ENCODE measurements around the gene TSPAN18.

The TSPAN18 gene

GRCh38 chr11:44930588-44931302, 204.0 kb downstream of the TSPAN18 start:
- no peak overlapping the region for H3K4me2 ChIP-seq (ENCODE audit: low read depth, low read length)

DNA sequence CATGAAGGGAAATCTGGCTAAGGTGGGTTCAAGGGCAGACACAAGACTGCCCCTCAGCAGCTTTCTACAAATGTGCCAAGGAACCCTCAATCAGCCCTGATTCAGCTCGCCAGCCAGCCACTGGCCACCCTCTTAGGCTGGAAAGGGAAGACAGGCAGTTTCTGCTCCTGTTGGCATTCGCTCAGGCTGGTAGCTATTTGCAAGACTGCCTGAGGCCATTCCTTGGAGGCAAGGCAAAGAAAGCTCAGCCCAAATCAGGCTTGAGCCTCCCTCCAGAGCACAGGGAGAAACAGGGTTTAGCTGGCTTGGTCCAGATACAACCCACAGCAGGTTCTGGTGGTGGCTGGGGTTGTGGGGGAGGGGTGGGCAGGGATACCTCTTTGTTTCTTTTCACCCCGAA, 204.7 kb downstream of the TSPAN18 start:
- no peaks in the 10 kb centered on the region for H3K4me1 ChIP-seq (ENCODE audit: low read length)
- no peaks in the 10 kb centered on the region for H3F3A ChIP-seq (ENCODE audit: insufficient read depth, low read length)
- H4K20me1 ChIP-seq (ENCODE audit: insufficient read depth, low read length): no peaks in the 10 kb centered on the region
- no peak overlapping the region for H3K27ac ChIP-seq (ENCODE audit: low read length)
- H3K36me3 ChIP-seq (replicated peaks; ENCODE audit: insufficient read depth, low read length): no peaks in the 10 kb centered on the region
- no peaks in the 10 kb centered on the region for H3K79me2 ChIP-seq (ENCODE audit: low read length)
- no peak for DNase-seq
- no peak overlapping the region for H3K9ac ChIP-seq (ENCODE audit: low read length)
- no peaks in the 10 kb centered on the region for H3K9me2 ChIP-seq (replicated peaks; ENCODE audit: insufficient read depth, low read length)
- TF ChIP-seq CTCF (IDR thresholded peaks at IDR 0.05; ENCODE audit: low read length) (no peak), EZH2phosphoT487 (IDR thresholded peaks at IDR 0.05; ENCODE audit: low read length) (no peak), EZH2 (optimal IDR thresholded peaks at IDR 0.05; ENCODE audit: low read depth, low read length) (no peak)
- peaks cover 15% of the 10 kb centered on the region; the same call in 1 of the 2 replicates for H3K27me3 ChIP-seq (replicated peaks; ENCODE audit: insufficient read depth, low read length)
- H2AFZ ChIP-seq (ENCODE audit: low read length): no peak overlapping the region
- no peak overlapping the region for H3K4me3 ChIP-seq (ENCODE audit: low read length)
- no peaks in the 10 kb centered on the region for H3K9me3 ChIP-seq (replicated peaks; ENCODE audit: insufficient read depth, low read length)
- no peak overlapping the region for H3K4me2 ChIP-seq (ENCODE audit: low read depth, low read length)

More at GRCh38 chr11:44930588-44931302, 204.0 kb downstream of the TSPAN18 start:
- Histone ChIP-seq H3K9ac (ENCODE audit: low read length) (no peak overlapping the region), H3F3A (ENCODE audit: insufficient read depth, low read length) (no peaks in the 10 kb centered on the region), H3K4me1 (ENCODE audit: low read length) (no peaks in the 10 kb centered on the region), H2AFZ (ENCODE audit: low read length) (no peak overlapping the region), H4K20me1 (ENCODE audit: insufficient read depth, low read length) (no peaks in the 10 kb centered on the region), H3K27ac (ENCODE audit: low read length) (no peak overlapping the region), H3K79me2 (ENCODE audit: low read length) (no peaks in the 10 kb centered on the region), H3K9me3 (replicated peaks; ENCODE audit: insufficient read depth, low read length) (no peaks in the 10 kb centered on the region), H3K36me3 (replicated peaks; ENCODE audit: insufficient read depth, low read length) (no peaks in the 10 kb centered on the region), H3K9me2 (replicated peaks; ENCODE audit: insufficient read depth, low read length) (no peaks in the 10 kb centered on the region), H3K4me3 (ENCODE audit: low read length) (no peak overlapping the region), H3K27me3 (replicated peaks; ENCODE audit: insufficient read depth, low read length) (peaks cover 15% of the 10 kb centered on the region; the same call in 1 of the 2 replicates)
- no peak for DNase-seq
- TF ChIP-seq EZH2phosphoT487 (IDR thresholded peaks at IDR 0.05; ENCODE audit: low read length): no peak
- TF ChIP-seq EZH2 (optimal IDR thresholded peaks at IDR 0.05; ENCODE audit: low read depth, low read length): no peak
- TF ChIP-seq CTCF (IDR thresholded peaks at IDR 0.05; ENCODE audit: low read length): no peak

DNA sequence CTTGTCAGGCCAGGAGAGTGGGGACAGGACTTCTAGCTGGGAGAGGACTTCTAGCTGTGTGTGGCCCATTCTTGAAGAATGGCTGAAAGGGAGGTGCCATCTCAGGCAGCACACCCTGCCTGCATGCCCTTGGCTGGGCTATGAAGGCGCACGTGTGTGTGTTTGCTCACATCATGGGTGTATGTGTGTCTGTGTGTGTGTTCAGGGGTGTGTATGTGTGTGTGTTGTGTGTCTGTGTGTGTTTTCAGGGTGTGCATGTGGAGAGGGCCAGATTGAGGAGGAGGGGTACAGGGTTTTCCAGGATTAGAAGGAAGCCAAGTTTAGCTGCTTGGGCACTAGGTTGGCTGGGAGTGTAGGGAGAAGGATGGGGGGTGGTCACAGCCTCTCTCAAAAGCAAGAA, 207.3 kb downstream of the TSPAN18 start:
- Histone ChIP-seq H3K27ac (ENCODE audit: low read length) (no peak overlapping the region), H3K9me3 (replicated peaks; ENCODE audit: insufficient read depth, low read length) (no peaks in the 10 kb centered on the region), H3K79me2 (ENCODE audit: low read length) (no peaks in the 10 kb centered on the region), H3K4me1 (ENCODE audit: low read length) (no peaks in the 10 kb centered on the region), H3K9ac (ENCODE audit: low read length) (no peak overlapping the region), H3K27me3 (replicated peaks; ENCODE audit: insufficient read depth, low read length) (peaks cover 12% of the 10 kb centered on the region; the same call in 1 of the 2 replicates), H3K9me2 (replicated peaks; ENCODE audit: insufficient read depth, low read length) (no peaks in the 10 kb centered on the region), H3K4me2 (ENCODE audit: low read depth, low read length) (no peak overlapping the region), H4K20me1 (ENCODE audit: insufficient read depth, low read length) (no peaks in the 10 kb centered on the region), H2AFZ (ENCODE audit: low read length) (no peak overlapping the region), H3K36me3 (replicated peaks; ENCODE audit: insufficient read depth, low read length) (no peaks in the 10 kb centered on the region), H3F3A (ENCODE audit: insufficient read depth, low read length) (no peaks in the 10 kb centered on the region), H3K4me3 (ENCODE audit: low read length) (no peak overlapping the region)
- no peak for TF ChIP-seq EZH2 (optimal IDR thresholded peaks at IDR 0.05; ENCODE audit: low read depth, low read length)
- no peak for TF ChIP-seq EZH2phosphoT487 (IDR thresholded peaks at IDR 0.05; ENCODE audit: low read length)
- TF ChIP-seq CTCF (IDR thresholded peaks at IDR 0.05; ENCODE audit: low read length): no peak
- no peak for DNase-seq
